Measurements from ENCODE around the gene KIRREL3. TPM values are rescaled to one million over a fixed set of nuclear protein-coding genes. Genes with fewer than 3 reads are reported as not detected.

Gene KIRREL3
- total RNA-seq, 1 donor from 2014 or later = 0.26 TPM

DNA sequence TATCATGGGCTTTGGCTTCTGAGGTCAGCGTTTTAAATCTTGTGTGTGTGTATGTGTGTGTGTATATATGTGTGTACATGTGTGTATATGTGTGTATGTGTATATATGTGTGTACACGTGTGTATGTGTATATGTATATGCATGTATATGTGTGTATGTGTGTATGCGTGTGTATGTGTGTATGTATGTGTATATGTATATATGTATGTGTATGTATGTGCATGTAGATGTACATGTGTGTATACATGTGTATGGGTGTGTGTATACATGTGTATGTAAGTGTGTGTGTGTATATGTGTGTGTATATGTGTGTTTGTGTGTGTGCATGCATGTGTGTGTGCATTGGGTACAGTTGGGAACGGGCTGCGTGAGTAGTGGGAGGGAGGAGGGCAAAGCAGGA, 522.1 kb downstream of the KIRREL3 start:
- Mint-ChIP-seq H3K4me3 (ENCODE audit: low read depth) (no peak overlapping the region), H3K9me3 (ENCODE audit: low read depth) (no peaks in the 10 kb centered on the region), H3K27me3 (peaks cover 38% of the 10 kb centered on the region), H3K4me1 (ENCODE audit: low read depth) (peaks cover 14% of the 10 kb centered on the region), H3K27ac (peak overlapping the region; percentile 54), H3K36me3 (ENCODE audit: insufficient read depth) (no peaks in the 10 kb centered on the region)
- no peak for DNase-seq (ENCODE audit: low spot score, unreplicated experiment)
- TF ChIP-seq, protein P1, sequence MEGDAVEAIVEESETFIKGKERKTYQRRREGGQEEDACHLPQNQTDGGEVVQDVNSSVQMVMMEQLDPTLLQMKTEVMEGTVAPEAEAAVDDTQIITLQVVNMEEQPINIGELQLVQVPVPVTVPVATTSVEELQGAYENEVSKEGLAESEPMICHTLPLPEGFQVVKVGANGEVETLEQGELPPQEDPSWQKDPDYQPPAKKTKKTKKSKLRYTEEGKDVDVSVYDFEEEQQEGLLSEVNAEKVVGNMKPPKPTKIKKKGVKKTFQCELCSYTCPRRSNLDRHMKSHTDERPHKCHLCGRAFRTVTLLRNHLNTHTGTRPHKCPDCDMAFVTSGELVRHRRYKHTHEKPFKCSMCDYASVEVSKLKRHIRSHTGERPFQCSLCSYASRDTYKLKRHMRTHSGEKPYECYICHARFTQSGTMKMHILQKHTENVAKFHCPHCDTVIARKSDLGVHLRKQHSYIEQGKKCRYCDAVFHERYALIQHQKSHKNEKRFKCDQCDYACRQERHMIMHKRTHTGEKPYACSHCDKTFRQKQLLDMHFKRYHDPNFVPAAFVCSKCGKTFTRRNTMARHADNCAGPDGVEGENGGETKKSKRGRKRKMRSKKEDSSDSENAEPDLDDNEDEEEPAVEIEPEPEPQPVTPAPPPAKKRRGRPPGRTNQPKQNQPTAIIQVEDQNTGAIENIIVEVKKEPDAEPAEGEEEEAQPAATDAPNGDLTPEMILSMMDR (IDR thresholded peaks at IDR 0.05; ENCODE audit: unreplicated experiment) = no peak

DNA sequence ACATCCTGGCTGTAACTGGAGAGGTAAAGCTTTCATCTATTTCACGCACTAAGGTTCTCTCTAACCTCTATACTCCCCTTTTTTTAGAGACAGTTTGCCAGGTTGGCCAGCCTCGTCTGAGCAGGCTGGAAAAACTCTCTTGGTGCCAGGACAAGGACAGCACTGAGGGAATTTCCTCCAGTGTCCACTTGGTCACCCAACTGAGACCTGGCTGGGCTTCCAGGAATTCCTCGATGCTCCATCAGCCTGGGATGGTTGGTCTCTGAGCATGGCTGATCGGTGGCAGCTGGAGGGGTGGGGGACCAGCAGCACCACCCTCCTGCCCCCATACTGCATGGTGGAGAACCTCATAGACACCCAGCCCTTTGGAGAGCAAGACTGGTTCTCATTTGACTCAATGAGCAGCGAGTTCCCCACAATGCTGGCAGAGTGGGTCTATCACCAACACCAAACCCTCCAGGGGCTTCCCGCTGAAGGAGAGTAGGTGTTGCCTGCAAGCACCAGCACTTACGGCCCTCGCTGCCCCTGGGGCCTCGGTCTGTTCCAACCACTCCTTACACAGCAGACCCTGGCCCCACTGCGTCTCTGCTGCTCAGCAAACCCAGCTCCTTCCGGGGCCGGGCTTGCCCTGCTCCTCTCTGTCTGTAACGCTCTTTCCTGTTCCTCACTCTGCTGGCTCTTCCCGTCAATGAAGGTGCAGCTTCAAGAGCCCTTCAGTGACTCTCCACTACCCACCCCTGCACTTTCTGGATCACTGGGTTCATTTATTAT, 522.9 kb downstream of the KIRREL3 start:
- no peaks in the 10 kb centered on the region for H3K9me3 Mint-ChIP-seq (ENCODE audit: low read depth)
- DNase-seq (ENCODE audit: low spot score, unreplicated experiment) = no peak
- no peak overlapping the region for H3K27ac Mint-ChIP-seq
- no peaks in the 10 kb centered on the region for H3K36me3 Mint-ChIP-seq (ENCODE audit: insufficient read depth)
- peaks cover 36% of the 10 kb centered on the region for H3K27me3 Mint-ChIP-seq
- H3K4me3 Mint-ChIP-seq (ENCODE audit: low read depth) = no peak overlapping the region
- H3K4me1 Mint-ChIP-seq (ENCODE audit: low read depth) = peaks cover 14% of the 10 kb centered on the region
- TF ChIP-seq, protein P1 (IDR thresholded peaks at IDR 0.05; ENCODE audit: unreplicated experiment) = no peak

DNA sequence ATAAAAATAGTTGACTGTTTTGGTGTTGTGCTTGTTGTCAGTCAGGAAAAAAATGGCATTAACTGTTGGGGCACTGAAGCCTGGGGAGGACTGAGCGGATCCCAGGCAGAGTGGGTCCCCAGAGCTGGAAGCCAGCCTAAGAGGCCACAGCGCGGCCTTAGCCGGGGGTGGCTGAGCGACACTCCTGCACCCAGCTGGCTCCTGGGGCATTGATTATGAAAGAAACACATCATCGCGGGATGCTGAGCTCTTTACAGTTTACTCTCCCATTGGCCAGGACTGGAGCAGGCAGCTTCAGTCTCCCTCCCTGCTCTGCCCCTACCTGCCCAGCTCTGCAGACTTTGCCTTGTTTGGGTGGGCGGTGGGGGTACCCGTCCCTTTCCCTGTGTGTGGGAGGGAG, 523.6 kb downstream of the KIRREL3 start:
- TF ChIP-seq, protein P1 (IDR thresholded peaks at IDR 0.05; ENCODE audit: unreplicated experiment) = no peak
- no peak overlapping the region for H3K4me3 Mint-ChIP-seq (ENCODE audit: low read depth)
- H3K36me3 Mint-ChIP-seq (ENCODE audit: insufficient read depth) = no peaks in the 10 kb centered on the region
- no peak overlapping the region for H3K27ac Mint-ChIP-seq
- no peak for DNase-seq (ENCODE audit: low spot score, unreplicated experiment)
- no peaks in the 10 kb centered on the region for H3K9me3 Mint-ChIP-seq (ENCODE audit: low read depth)
- peaks cover 39% of the 10 kb centered on the region for H3K27me3 Mint-ChIP-seq
- H3K4me1 Mint-ChIP-seq (ENCODE audit: low read depth) = peaks cover 14% of the 10 kb centered on the region

DNA sequence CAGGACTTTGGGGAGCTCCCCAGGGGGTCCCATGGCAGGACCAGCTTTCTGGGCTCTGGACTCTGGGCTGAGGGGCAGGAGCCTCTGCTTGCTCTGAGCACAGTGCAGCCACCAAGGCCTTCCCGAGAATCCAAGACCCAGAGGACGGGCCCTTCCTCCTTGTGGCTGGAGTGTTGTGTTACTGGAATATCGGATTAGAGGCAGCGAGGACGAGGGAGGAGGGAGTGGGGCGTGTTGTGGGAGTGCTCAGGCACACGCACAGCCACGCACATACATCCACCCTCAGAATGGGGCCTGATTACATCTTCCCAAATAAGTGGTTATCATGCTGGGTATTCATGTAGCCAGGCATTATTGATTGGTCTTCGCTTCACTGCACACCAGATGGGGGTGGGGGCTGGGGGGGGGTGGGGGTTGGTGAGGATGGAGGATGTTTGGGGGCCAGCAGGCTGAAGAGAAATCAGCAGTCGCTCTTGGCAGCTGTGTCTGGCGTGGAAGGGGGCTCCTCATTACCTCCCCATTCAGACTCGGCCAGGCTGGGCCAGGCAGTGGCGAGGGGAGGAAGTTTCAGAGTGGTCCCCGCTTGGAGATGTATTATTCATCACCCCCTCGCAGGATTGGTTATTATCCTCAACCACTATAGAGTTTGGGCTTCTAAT, 524.2 kb downstream of the KIRREL3 start:
- H3K27ac Mint-ChIP-seq = no peak overlapping the region
- H3K27me3 Mint-ChIP-seq = peaks cover 36% of the 10 kb centered on the region
- H3K4me3 Mint-ChIP-seq (ENCODE audit: low read depth) = no peak overlapping the region
- TF ChIP-seq, protein P1 (IDR thresholded peaks at IDR 0.05; ENCODE audit: unreplicated experiment) = no peak
- H3K36me3 Mint-ChIP-seq (ENCODE audit: insufficient read depth) = no peaks in the 10 kb centered on the region
- no peaks in the 10 kb centered on the region for H3K9me3 Mint-ChIP-seq (ENCODE audit: low read depth)
- DNase-seq (ENCODE audit: low spot score, unreplicated experiment) = no peak
- H3K4me1 Mint-ChIP-seq (ENCODE audit: low read depth) = peaks cover 14% of the 10 kb centered on the region

DNA sequence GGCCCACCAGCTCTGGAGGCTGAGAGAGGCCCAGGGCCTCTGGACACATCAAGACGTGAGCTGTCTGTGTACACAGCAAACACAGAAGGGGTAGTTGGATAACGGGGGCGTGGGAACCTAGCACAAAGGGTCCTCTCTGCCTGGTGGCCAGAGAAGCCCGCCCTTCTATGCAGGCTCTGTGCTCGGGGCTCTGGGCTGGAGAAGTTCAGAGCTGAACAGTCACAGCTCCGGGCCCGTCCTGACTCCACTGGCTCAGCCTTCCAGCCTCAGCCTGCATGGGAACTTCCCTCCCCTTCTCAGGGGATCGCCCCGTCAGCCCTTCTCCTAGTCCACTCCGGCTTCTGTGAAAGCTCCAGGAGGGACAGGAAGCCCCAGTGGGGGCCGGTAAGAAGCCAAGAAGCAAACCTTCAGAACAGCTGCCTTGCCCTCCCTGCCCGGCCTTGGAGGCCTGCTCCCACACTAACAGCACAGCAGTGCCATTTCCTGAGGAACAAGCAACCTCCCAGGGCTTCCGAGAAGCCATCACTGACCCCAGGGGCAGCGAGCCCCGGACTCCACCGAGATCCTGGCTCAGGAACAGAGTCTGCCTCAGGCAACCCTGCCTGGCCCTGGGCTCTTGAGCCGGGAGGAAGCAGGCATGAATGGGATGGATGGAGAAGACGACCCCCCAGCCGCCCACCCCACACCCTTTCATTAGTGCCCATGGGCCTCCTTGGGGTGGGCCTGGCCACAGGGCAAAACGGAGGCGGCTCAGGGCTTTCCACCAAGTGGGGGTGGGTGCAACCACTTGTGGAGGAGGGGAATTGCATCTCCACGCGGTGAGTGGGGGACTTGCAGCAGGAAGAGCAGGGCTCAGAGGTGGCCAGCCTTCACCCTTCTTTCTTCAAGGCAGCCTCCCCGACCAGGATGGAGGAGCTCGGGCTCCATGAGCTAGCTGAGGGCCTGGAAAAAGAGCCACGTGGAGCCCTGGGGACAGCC, 525.3 kb downstream of the KIRREL3 start:
- Mint-ChIP-seq H3K4me1 (ENCODE audit: low read depth) (peaks cover 12% of the 10 kb centered on the region), H3K9me3 (ENCODE audit: low read depth) (no peaks in the 10 kb centered on the region), H3K27ac (no peak overlapping the region), H3K4me3 (ENCODE audit: low read depth) (no peak overlapping the region), H3K27me3 (peaks cover 32% of the 10 kb centered on the region), H3K36me3 (ENCODE audit: insufficient read depth) (no peaks in the 10 kb centered on the region)
- no peak for DNase-seq (ENCODE audit: low spot score, unreplicated experiment)
- TF ChIP-seq, protein P1 (IDR thresholded peaks at IDR 0.05; ENCODE audit: unreplicated experiment) = no peak

Measured in progenitor cell of endocrine pancreas (in vitro differentiated cells).